Transverse colon (tissue), 4 donors: ENCODE data around the gene DDX27.

Experiments
- EP300 ChIP-seq: sonication (generic); formaldehyde crosslinking; IDR thresholded peaks from one replicate; pipeline ENCODE4 v1.6.1; 2017; ENCODE audit warnings: antibody characterized with exemption, low read depth
- POLR2A ChIP-seq: fragments of 450-650 bp; IDR thresholded peaks from one replicate; pipeline ENCODE4 v1.6.1; 2016; ENCODE audit warnings: antibody characterized with exemption, mild to moderate bottlenecking, moderate library complexity
- POLR2AphosphoS5 ChIP-seq, 3 donors: sonication (generic); formaldehyde crosslinking; IDR thresholded peaks; one replicate each; pipeline ENCODE4 v1.6.1; 2016; ENCODE audit warnings: antibody characterized with exemption in 3 of 3
- TF ChIP-seq, protein P1 (sequence below), 5 experiments: fragments of 200-600 bp in 3 of 5; fragments of 450-650 bp in 2 of 5; sonication (generic) in 3 of 5; IDR thresholded peaks; 1 replicate in 2 of 5; 2 replicates in 3 of 5; pipeline ENCODE4 v1.5.1; 2016 to 2017; ENCODE audit warnings: antibody characterized with exemption in 5 of 5, inconsistent platforms in 3 of 5, mild to moderate bottlenecking in 2 of 5, moderate library complexity in 1 of 5

DNA sequence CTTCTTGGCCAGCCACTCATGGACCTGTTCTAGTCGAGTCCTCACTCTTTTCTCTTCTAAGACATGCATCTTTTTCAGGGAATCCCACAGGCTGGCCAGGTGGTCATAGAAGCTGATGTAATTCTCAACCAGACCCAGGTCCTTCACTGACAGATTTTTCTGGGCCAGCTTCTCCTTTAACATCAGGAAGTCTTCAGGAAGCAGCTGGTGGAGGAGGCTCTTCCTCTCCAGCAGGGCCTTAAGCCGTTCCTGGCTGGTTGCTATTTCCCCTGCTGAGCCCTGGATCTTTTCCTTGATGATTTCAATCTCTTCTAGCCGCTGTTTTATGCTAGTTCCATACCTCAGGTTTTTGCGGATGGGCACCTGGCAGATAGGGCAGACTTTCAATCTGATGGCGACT lies 28.6 kb downstream of the DDX27 start:
- TF ChIP-seq, protein P1, sequence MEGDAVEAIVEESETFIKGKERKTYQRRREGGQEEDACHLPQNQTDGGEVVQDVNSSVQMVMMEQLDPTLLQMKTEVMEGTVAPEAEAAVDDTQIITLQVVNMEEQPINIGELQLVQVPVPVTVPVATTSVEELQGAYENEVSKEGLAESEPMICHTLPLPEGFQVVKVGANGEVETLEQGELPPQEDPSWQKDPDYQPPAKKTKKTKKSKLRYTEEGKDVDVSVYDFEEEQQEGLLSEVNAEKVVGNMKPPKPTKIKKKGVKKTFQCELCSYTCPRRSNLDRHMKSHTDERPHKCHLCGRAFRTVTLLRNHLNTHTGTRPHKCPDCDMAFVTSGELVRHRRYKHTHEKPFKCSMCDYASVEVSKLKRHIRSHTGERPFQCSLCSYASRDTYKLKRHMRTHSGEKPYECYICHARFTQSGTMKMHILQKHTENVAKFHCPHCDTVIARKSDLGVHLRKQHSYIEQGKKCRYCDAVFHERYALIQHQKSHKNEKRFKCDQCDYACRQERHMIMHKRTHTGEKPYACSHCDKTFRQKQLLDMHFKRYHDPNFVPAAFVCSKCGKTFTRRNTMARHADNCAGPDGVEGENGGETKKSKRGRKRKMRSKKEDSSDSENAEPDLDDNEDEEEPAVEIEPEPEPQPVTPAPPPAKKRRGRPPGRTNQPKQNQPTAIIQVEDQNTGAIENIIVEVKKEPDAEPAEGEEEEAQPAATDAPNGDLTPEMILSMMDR (IDR thresholded peaks at IDR 0.05): no peak
- TF ChIP-seq POLR2AphosphoS5 (IDR thresholded peaks at IDR 0.05): no peak
- no peak for TF ChIP-seq POLR2A
- no peak for TF ChIP-seq EP300
